ENCODE data around the gene CHURC1. TPM values are rescaled to one million over a fixed set of nuclear protein-coding genes. Genes with fewer than 3 reads are reported as not detected.

CHURC1 gene
- total and polyA plus RNA-seq, 2 of the 8 experiments (the other 6 are each of a cell fraction or from before 2014, with no cell fraction given), result 50.2 to 59.3 TPM

DNA sequence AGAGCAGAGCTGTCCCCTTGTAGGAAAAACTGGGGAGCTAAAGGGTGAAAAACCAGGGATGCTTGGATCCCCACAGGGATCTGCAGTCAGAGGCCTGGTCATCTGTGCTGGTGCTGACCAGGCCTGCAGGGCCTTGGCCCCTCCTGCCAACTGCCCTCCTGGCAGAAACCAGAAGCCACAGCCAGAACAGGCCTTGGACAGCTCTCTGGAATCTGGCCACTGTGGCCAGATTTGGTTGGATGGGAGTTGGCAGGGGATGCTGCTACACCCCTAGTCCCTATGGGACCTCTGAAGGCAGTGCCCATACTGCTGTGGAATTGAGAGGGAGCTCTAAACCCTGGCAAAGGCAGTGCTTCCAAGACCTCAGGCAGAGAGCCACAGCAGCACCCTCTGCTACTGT, 37.5 kb downstream of the CHURC1 start:
- H4K91ac ChIP-seq (replicated peaks; ENCODE audit: insufficient read length, low read length), result no peak overlapping the region
- TF ChIP-seq CBX5 (IDR thresholded peaks at IDR 0.05; ENCODE audit: low read depth, low read length), result no peak
- no peak overlapping the region for H2BK20ac ChIP-seq (ENCODE audit: low read length)
- peaks cover 0 to 2% of the 10 kb centered on the region in 2 experiments for H4K20me1 ChIP-seq (replicated peaks in 1 of 2; ENCODE audit: control insufficient read depth in 1 of 2, insufficient read depth in 2 of 2, low read length in 2 of 2)
- POLR2A ChIA-PET (ENCODE audit: partially characterized antibody), result interaction anchor here (0.5 to 1.6 kb wide), 2 partner anchors 9 to 32 kb away, joined by 3 to 6 read pairs; partner anchors contain the start of gene GPX2
- H3K27me3 ChIP-seq (replicated peaks in 1 of 4; ENCODE audit: control insufficient read depth in 3 of 4, extremely low read depth in 1 of 4, insufficient read depth in 3 of 4, low read length in 3 of 4), result no peaks in the 10 kb centered on the region
- no peak overlapping the region for H3K56ac ChIP-seq (replicated peaks; ENCODE audit: insufficient read length, low read depth, low read length)
- no peak overlapping the region for H2BK120ac ChIP-seq (replicated peaks; ENCODE audit: low read depth, low read length)
- no peak for DNase-seq (ENCODE audit: low read depth in 1 of 2, low spot score in 2 of 2)
- no peak overlapping the region for H3K23ac ChIP-seq (ENCODE audit: insufficient read length)
- no peak overlapping the region for H2AK5ac ChIP-seq (ENCODE audit: low read depth, low read length)
- no peaks in the 10 kb centered on the region for H3K79me1 ChIP-seq (ENCODE audit: low read depth, low read length)
- no peaks in the 10 kb centered on the region for H3K79me2 ChIP-seq (ENCODE audit: control insufficient read depth in 1 of 2, insufficient read depth in 2 of 2, low read length in 2 of 2)
- H2BK12ac ChIP-seq (ENCODE audit: low read depth, low read length), result no peak overlapping the region
- H3K9ac ChIP-seq (replicated peaks in 1 of 4; ENCODE audit: extremely low read depth in 1 of 4, low read depth in 3 of 4, low read length in 3 of 4), result no peak overlapping the region; a peak in 1 of 7 replicates
- no peaks in the 10 kb centered on the region for H3K23me2 ChIP-seq (ENCODE audit: low read depth, low read length)
- no peak overlapping the region for H4K5ac ChIP-seq (ENCODE audit: insufficient read length, low read depth, low read length)
- H3K14ac ChIP-seq (ENCODE audit: insufficient read length), result no peak overlapping the region
- no peak overlapping the region for H2BK15ac ChIP-seq (ENCODE audit: low read length)
- H3K9me3 ChIP-seq (ENCODE audit: insufficient read depth in 2 of 2, low read depth in 1 of 2, low read length in 1 of 2), result no peaks in the 10 kb centered on the region
- no peak overlapping the region for H3K18ac ChIP-seq (ENCODE audit: extremely low read depth, low read length)
- no peak for FAIRE-seq
- H3K4me3 ChIP-seq (ENCODE audit: extremely low read depth in 1 of 4, insufficient read depth in 2 of 4, low read depth in 3 of 4, low read length in 4 of 4), result no peak overlapping the region
- H2AFZ ChIP-seq (ENCODE audit: low read length), result no peak overlapping the region
- no peak overlapping the region for H4K8ac ChIP-seq (ENCODE audit: extremely low read depth, insufficient read depth, low read length)
- H2BK5ac ChIP-seq (ENCODE audit: low read depth, low read length), result no peak overlapping the region
- no peak overlapping the region for H3K4me2 ChIP-seq (ENCODE audit: insufficient read depth in 1 of 2, low read depth in 2 of 2, low read length in 2 of 2)
- H3K36me3 ChIP-seq (ENCODE audit: control insufficient read depth in 2 of 4, insufficient read depth in 4 of 4, low read length in 3 of 4), result peaks cover 5 to 34% (median 12%) of the 10 kb centered on the region in 4 experiments; a peak in 4 of 8 replicates
- H3K4me1 ChIP-seq (replicated peaks in 1 of 4; ENCODE audit: control insufficient read depth in 3 of 4, insufficient read depth in 4 of 4, low read length in 3 of 4), result peaks cover 5 to 14% (median 10%) of the 10 kb centered on the region in 4 experiments; a peak in 6 of 7 replicates
- CTCF ChIA-PET (ENCODE audit: partially characterized antibody), result interaction anchor here (0.6 to 3.8 kb wide), 13 partner anchors 9 to 295 kb away, joined by 3 to 25 read pairs (median 4); no protein-coding TSS in a partner anchor
- no peak overlapping the region for H3K4ac ChIP-seq (replicated peaks; ENCODE audit: insufficient read length, low read depth, low read length)
- no peak overlapping the region for H3K27ac ChIP-seq (ENCODE audit: low read depth, low read length)
